ENCODE data around the gene PLPP4. TPM values are rescaled to one million over a fixed set of nuclear protein-coding genes. Genes with fewer than 3 reads are reported as not detected.

PLPP4 gene
- total RNA-seq, 1 experiment from 2014 or later = not detected

- H3K4ac ChIP-seq (ENCODE audit: low read depth, low read length) = no peak overlapping the region
- Mint-ChIP-seq H3K27me3 (ENCODE audit: low read depth) (peaks cover 15% of the 10 kb centered on the region), H3K9me3 (no peaks in the 10 kb centered on the region; a peak in 1 of 5 replicates), H3K4me3 (no peak overlapping the region), H3K36me3 (ENCODE audit: insufficient read depth in 1 of 3, low read depth in 3 of 3) (no peaks in the 10 kb centered on the region), H3K4me1 (peaks cover 33 to 35% of the 10 kb centered on the region in 2 experiments), H3K27ac (no peak overlapping the region)
- H4K91ac ChIP-seq (ENCODE audit: insufficient read length, low read depth, low read length) = no peak overlapping the region
- WGBS (ENCODE audit: extremely low coverage, insufficient read length, low lambda C conversion rate) = no CpG with 5 or more reads among the region's 1 CpG
- no peak for DNase-seq
- no peak overlapping the region for H3K14ac ChIP-seq (ENCODE audit: insufficient read depth, low read length)
- H3K23ac ChIP-seq (ENCODE audit: insufficient read length, low read depth, low read length) = no peak overlapping the region
- no peak overlapping the region for H2AK5ac ChIP-seq (ENCODE audit: insufficient read length, low read length)
- H2AFZ ChIP-seq (ENCODE audit: low read length) = no peak overlapping the region
- no peaks in the 10 kb centered on the region for H3K27me3 ChIP-seq (ENCODE audit: insufficient read depth, low read length)
- H3K27ac ChIP-seq (ENCODE audit: insufficient read length, low read depth, low read length) = no peak overlapping the region
- H4K5ac ChIP-seq (ENCODE audit: insufficient read length, low read depth, low read length) = no peak overlapping the region
- no peak overlapping the region for H3K18ac ChIP-seq (ENCODE audit: insufficient read length, low read depth, low read length)
- H2BK5ac ChIP-seq (ENCODE audit: insufficient read length, low read length) = no peak overlapping the region
- H3K56ac ChIP-seq (ENCODE audit: insufficient read length, low read depth, low read length) = no peak overlapping the region
- no peaks in the 10 kb centered on the region for H3K23me2 ChIP-seq (ENCODE audit: insufficient read length, low read depth, low read length, poor library complexity, severe bottlenecking)
- no peak overlapping the region for H2BK12ac ChIP-seq (ENCODE audit: insufficient read length, low read depth, low read length)
- no peak overlapping the region for H2BK15ac ChIP-seq (ENCODE audit: low read depth, low read length)
- H3K79me1 ChIP-seq (ENCODE audit: insufficient read depth, low read depth, low read length, poor library complexity, severe bottlenecking) = no peaks in the 10 kb centered on the region
- H3T11ph ChIP-seq (ENCODE audit: low read length) = no peak overlapping the region
- H4K8ac ChIP-seq (replicated peaks; ENCODE audit: insufficient read length, low read depth, low read length) = no peak overlapping the region
- no peak for TF ChIP-seq CTCF (conservative IDR thresholded peaks at IDR 0.05)
- H3K79me2 ChIP-seq (ENCODE audit: insufficient read depth, low read length) = no peaks in the 10 kb centered on the region
- no peak overlapping the region for H2BK20ac ChIP-seq (ENCODE audit: low read depth, low read length, poor library complexity, severe bottlenecking)
- peaks cover 6% of the 10 kb centered on the region; the same call in 1 of the 2 replicates for H3K4me1 ChIP-seq (ENCODE audit: insufficient read depth, low read length)
- no peaks in the 10 kb centered on the region for H3K9me3 ChIP-seq (ENCODE audit: control insufficient read depth, low read depth, low read length)
- no peaks in the 10 kb centered on the region for H4K20me1 ChIP-seq (ENCODE audit: control insufficient read depth, insufficient read depth, insufficient read length)
- H3K9ac ChIP-seq (ENCODE audit: extremely low read depth, insufficient read length, low read length) = no peak overlapping the region
- H2BK120ac ChIP-seq (ENCODE audit: low read depth, low read length, poor library complexity, severe bottlenecking) = no peak overlapping the region
- H3K4me2 ChIP-seq (ENCODE audit: insufficient read depth, insufficient read length, low read length) = no peak overlapping the region
Measured at GRCh38 chr10:120508966-120509365, 51.9 kb downstream of the PLPP4 start.

Measured in H9 (cell line).